K562 (cell line): Measurements from ENCODE around the gene ZDHHC18. TPM values are rescaled to one million over a fixed set of nuclear protein-coding genes. Genes with fewer than 3 reads are reported as not detected.

ENCODE experiments used
- ATAC-seq: fragments of 200-7000 bp; cut with Tn5 transposase; 3 replicates; pipeline ENCODE4 v1.9.1; 2020; ENCODE audit warnings: moderate library complexity
- BruUV-seq: library from RNA; stranded (reverse); fragments of 400-500 nt; replicated peaks from 2 replicates; lab custom pipeline; 2021; lab: Mats Ljungman, UMichigan
- CTCF ChIA-PET: fragments of 300-600 bp; formaldehyde crosslinking; extraction: SDS; loops from one replicate; lab custom pipeline; 2021; ENCODE audit warnings: low intra/inter-chr PET ratio; lab: Yijun Ruan, JAX
- POLR2A ChIA-PET: fragments of 300-600, 350-650 bp; sonication (Branson Sonifier 250); formaldehyde crosslinking; extraction: SDS; loops from one replicate; lab custom pipeline; 2021; ENCODE audit warnings: antibody characterized with exemption, inconsistent platforms; lab: Yijun Ruan, JAX
- DNase-seq, 4 experiments: peaks; one replicate each; pipeline versions ENCODE4 v3.0.0 to v3.0.0-alpha.2; 2011 to 2018; ENCODE audit warnings: low spot score in 3 of 4, mixed read lengths in 3 of 4; ENCODE audit errors: extremely low read depth in 1 of 4
- FAIRE-seq: peaks from 2 replicates; lab custom pipeline; 2011; peaks lifted over from hg19 to GRCh38; lab: Jason Lieb, UNC
- H2AFZ ChIP-seq: 2 replicates; pipeline ENCODE4 v1.6.0; 2011; ENCODE audit warnings: low read depth, low read length, control low read depth, inconsistent platforms
- H3K27ac ChIP-seq: fragments of 200-600 bp; 3 replicates; pipeline ENCODE4 v1.8.0; 2011; ENCODE audit warnings: low read depth, mild to moderate bottlenecking, control low read depth, inconsistent platforms, low read length, moderate library complexity, mixed read lengths; ENCODE audit errors: extremely low read depth
- H3K27me3 ChIP-seq, 2 experiments: fragments of 300-600 bp in 1 of 2; 2 replicates in 1 of 2; 3 replicates in 1 of 2; pipeline versions ENCODE4 v1.6.0 to v1.8.0; 2011; ENCODE audit warnings: inconsistent platforms in 2 of 2, low read length in 2 of 2, mild to moderate bottlenecking in 1 of 2, mixed read lengths in 1 of 2, moderate library complexity in 1 of 2; ENCODE audit not compliant: control insufficient read depth in 2 of 2, insufficient read depth in 2 of 2
- H3K36me3 ChIP-seq: fragments of 300-600 bp; 3 replicates; pipeline ENCODE4 v1.8.0; 2011; ENCODE audit warnings: mild to moderate bottlenecking, low read length, inconsistent platforms; ENCODE audit not compliant: control insufficient read depth, insufficient read depth
- H3K4me1 ChIP-seq, 2 experiments: fragments of 200-600 bp in 1 of 2; replicated peaks in 1 of 2; 2 replicates in 1 of 2; 3 replicates in 1 of 2; pipeline versions ENCODE4 v1.5.1 to v1.8.0; 2011; ENCODE audit warnings: inconsistent platforms in 2 of 2, low read length in 2 of 2, mild to moderate bottlenecking in 1 of 2, mixed read lengths in 1 of 2, moderate library complexity in 1 of 2; ENCODE audit not compliant: control insufficient read depth in 2 of 2, insufficient read depth in 2 of 2
- H3K4me2 ChIP-seq: 2 replicates; pipeline ENCODE4 v1.6.1; 2011; ENCODE audit warnings: low read length, control low read depth, inconsistent platforms, mixed read lengths; ENCODE audit not compliant: insufficient read depth
- H3K4me3 ChIP-seq: fragments of 200-600 bp; sonication (generic), shearing (Covaris generic); 2 replicates; pipeline ENCODE4 v1.5.1; 2016; ENCODE audit warnings: control low read depth, inconsistent platforms
- H3K79me2 ChIP-seq: fragments of 200-600 bp; 3 replicates; pipeline ENCODE4 v1.8.0; 2011; ENCODE audit warnings: low read length, inconsistent platforms; ENCODE audit not compliant: control insufficient read depth, insufficient read depth
- H3K9ac ChIP-seq, 2 experiments: 2 replicates each; pipeline versions ENCODE4 v1.6.0 to v1.6.1; 2011; ENCODE audit warnings: low read depth in 2 of 2, low read length in 2 of 2, control low read depth in 1 of 2, inconsistent platforms in 1 of 2, mild to moderate bottlenecking in 1 of 2, mixed read lengths in 1 of 2; ENCODE audit not compliant: insufficient read depth in 1 of 2
- H3K9me1 ChIP-seq: one replicate; pipeline ENCODE4 v1.6.0; 2011; ENCODE audit warnings: inconsistent platforms, mild to moderate bottlenecking, low read length, moderate library complexity; ENCODE audit not compliant: control insufficient read depth, insufficient read depth
- H3K9me3 ChIP-seq: replicated peaks from 2 replicates; pipeline ENCODE4 v1.5.1; 2011; ENCODE audit warnings: low read depth, low read length, inconsistent platforms; ENCODE audit not compliant: control insufficient read depth, insufficient read depth
- H4K20me1 ChIP-seq: replicated peaks from 2 replicates; pipeline ENCODE4 v1.6.1; 2011; ENCODE audit warnings: low read length, inconsistent platforms, mixed read lengths; ENCODE audit not compliant: control insufficient read depth, insufficient read depth
- ERF ChIP-seq: fragments of 450-650 bp; formaldehyde crosslinking; IDR thresholded peaks from 2 replicates; pipeline ENCODE4 v1.4.0; 2020; ENCODE audit warnings: mild to moderate bottlenecking, mixed read lengths
- FOXK2 ChIP-seq, 2 experiments: fragments of 450-650 bp; IDR thresholded peaks in 1 of 2; conservative IDR thresholded peaks in 1 of 2; 2 replicates each; pipeline ENCODE4 v1.6.1; 2016; ENCODE audit warnings: low read depth in 2 of 2, mild to moderate bottlenecking in 1 of 2
- RB1 ChIP-seq: fragments of 450-650 bp; IDR thresholded peaks from 2 replicates; pipeline ENCODE4 v1.6.1; 2017; ENCODE audit warnings: low read depth, mild to moderate bottlenecking
- RFX1 ChIP-seq: fragments of 450-650 bp; IDR thresholded peaks from 2 replicates; pipeline ENCODE4 v1.6.1; 2016; ENCODE audit warnings: mild to moderate bottlenecking, moderate library complexity
- ZNF57 ChIP-seq: fragments of 450-650 bp; formaldehyde crosslinking; IDR thresholded peaks from 2 replicates; pipeline ENCODE4 v1.4.0; 2020; ENCODE audit warnings: mild to moderate bottlenecking, moderate library complexity
- WGBS: fragments of 100-300 bp; shearing (Covaris generic); methylation state at CpG from one replicate; pipeline ENCODE4 v1.1.6; 2016; ENCODE audit warnings: low coverage, mixed read lengths; ENCODE audit not compliant: insufficient coverage; ENCODE audit errors: missing lambda C conversion rate; 5-methylcytosine and 5-hydroxymethylcytosine counted together
- in situ Hi-C: fragments of 300-500 bp; cut with MboI; formaldehyde crosslinking; loops from 4 replicates; pipeline ENCODE4 v1.15.0; 2018; ENCODE audit warnings: inconsistent platforms, mixed read lengths
- intact Hi-C: fragments of 100-400 bp; cut with micrococcal nuclease; formaldehyde crosslinking; loops from 2 replicates; pipeline ENCODE4 v1.14.2; 2022
- polyA plus RNA-seq, 8 experiments: library from polyadenylated mRNA; depleted of rRNA in 4 of 8; stranded (reverse) in 5 of 8; unstranded in 3 of 8; fragments of >200 nt; fragmentation: Nextera tagmentation in 2 of 8; fragmentation: Illumina TruSeq in 1 of 8; extraction: Ambion mirVana in 2 of 8; extraction: Trizol in 1 of 8; gene quantifications; 2 replicates each; pipeline versions ENCODE4 v1.2.1 to v1.2.3, GENCODE V29; 2011 to 2014; ENCODE audit warnings: inconsistent platforms in 1 of 8, missing spikeins in 1 of 8
- total RNA-seq, 7 experiments: library from RNA; depleted of rRNA in 6 of 7; stranded (reverse); fragments of >200 nt in 6 of 7; fragmentation: Illumina TruSeq in 2 of 7; extraction: Trizol in 2 of 7; gene quantifications; 2 replicates each; pipeline versions ENCODE4 v1.2.1 to v1.2.3, GENCODE V29; 2011 to 2021; ENCODE audit warnings: low replicate concordance in 1 of 7
- TF ChIP-seq, protein P1 (sequence below), 2 experiments: IDR thresholded peaks; 2 replicates each; pipeline ENCODE4 v1.6.1; 2011; ENCODE audit warnings: borderline replicate concordance in 1 of 2, control low read depth in 1 of 2, low read depth in 1 of 2, low read length in 1 of 2, mild to moderate bottlenecking in 1 of 2, mixed read lengths in 1 of 2, moderate library complexity in 1 of 2; ENCODE audit not compliant: insufficient read depth in 1 of 2, insufficient read length in 1 of 2, poor library complexity in 1 of 2, severe bottlenecking in 1 of 2; ENCODE audit errors: extremely low read depth in 1 of 2
- TF ChIP-seq, protein P2 (sequence below): fragments of 450-650 bp; formaldehyde crosslinking; conservative IDR thresholded peaks from 2 replicates; pipeline ENCODE4 v1.4.0; 2022; ENCODE audit warnings: mild to moderate bottlenecking, missing genetic modification characterization
- TF ChIP-seq, protein P3 (sequence below): sonication (generic); formaldehyde crosslinking; IDR thresholded peaks from 2 replicates; pipeline ENCODE4 v1.8.0; 2022; ENCODE audit warnings: missing genetic modification reagents, mild to moderate bottlenecking, borderline replicate concordance
- TF ChIP-seq, protein P4 (sequence below): fragments of 450-650 bp; formaldehyde crosslinking; IDR thresholded peaks from 2 replicates; pipeline ENCODE4 v1.4.0; 2022; ENCODE audit warnings: missing genetic modification characterization
- TF ChIP-seq, protein P5 (sequence below): sonication (generic); formaldehyde crosslinking; IDR thresholded peaks from 2 replicates; pipeline ENCODE4 v1.9.0; 2022; ENCODE audit warnings: mild to moderate bottlenecking, missing genetic modification reagents
- TF ChIP-seq, protein P6 (sequence below): fragments of 200-800 bp; sonication (Bioruptor generic); IDR thresholded peaks from 2 replicates; pipeline ENCODE4 v1.6.1; 2017; ENCODE audit warnings: missing genetic modification characterization, missing compliant biosample characterization

The ZDHHC18 gene
- total and polyA plus RNA-seq, 9 of the 15 experiments (the other 6 are each of a cell fraction or from before 2014, with no cell fraction given), result 0.42 to 35.6 (median 15.8) TPM

DNA sequence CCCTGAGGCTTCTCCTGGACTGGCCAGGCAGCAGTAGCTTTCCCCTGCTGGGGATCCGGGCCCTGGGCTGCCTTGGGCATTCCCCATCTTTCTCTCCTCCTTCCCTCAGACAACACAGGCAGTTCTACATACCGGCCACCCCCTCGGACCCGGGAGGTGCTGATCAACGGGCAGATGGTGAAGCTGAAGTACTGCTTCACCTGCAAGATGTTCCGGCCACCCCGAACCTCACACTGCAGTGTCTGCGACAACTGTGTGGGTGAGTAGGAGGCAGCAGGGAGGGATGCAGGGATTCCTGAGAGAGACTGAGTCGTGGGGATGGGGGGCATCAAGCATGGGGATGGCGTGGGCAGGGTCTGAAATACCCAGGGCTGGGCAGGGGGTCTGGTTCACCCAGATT, 22.0 kb downstream of the ZDHHC18 start:
- no peak for FAIRE-seq
- no peak overlapping the region for H3K27ac ChIP-seq
- TF ChIP-seq, protein P1, sequence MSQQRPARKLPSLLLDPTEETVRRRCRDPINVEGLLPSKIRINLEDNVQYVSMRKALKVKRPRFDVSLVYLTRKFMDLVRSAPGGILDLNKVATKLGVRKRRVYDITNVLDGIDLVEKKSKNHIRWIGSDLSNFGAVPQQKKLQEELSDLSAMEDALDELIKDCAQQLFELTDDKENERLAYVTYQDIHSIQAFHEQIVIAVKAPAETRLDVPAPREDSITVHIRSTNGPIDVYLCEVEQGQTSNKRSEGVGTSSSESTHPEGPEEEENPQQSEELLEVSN (IDR thresholded peaks at IDR 0.05; ENCODE audit: borderline replicate concordance in 1 of 2, extremely low read depth in 1 of 2, insufficient read depth in 1 of 2, insufficient read length in 1 of 2, low read depth in 1 of 2, low read length in 1 of 2, poor library complexity in 1 of 2, severe bottlenecking in 1 of 2), result no peak
- no peak for TF ChIP-seq RFX1
- no peak for TF ChIP-seq FOXK2 (conservative IDR thresholded peaks at IDR 0.05 in 1 of 2, IDR thresholded peaks at IDR 0.05 in 1 of 2; ENCODE audit: low read depth in 2 of 2)
- TF ChIP-seq, protein P2, sequence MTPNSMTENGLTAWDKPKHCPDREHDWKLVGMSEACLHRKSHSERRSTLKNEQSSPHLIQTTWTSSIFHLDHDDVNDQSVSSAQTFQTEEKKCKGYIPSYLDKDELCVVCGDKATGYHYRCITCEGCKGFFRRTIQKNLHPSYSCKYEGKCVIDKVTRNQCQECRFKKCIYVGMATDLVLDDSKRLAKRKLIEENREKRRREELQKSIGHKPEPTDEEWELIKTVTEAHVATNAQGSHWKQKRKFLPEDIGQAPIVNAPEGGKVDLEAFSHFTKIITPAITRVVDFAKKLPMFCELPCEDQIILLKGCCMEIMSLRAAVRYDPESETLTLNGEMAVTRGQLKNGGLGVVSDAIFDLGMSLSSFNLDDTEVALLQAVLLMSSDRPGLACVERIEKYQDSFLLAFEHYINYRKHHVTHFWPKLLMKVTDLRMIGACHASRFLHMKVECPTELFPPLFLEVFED (CRISPR knock-in tag), result no peak
- no peak for TF ChIP-seq ERF (CRISPR knock-in tag)
- TF ChIP-seq, protein P3, sequence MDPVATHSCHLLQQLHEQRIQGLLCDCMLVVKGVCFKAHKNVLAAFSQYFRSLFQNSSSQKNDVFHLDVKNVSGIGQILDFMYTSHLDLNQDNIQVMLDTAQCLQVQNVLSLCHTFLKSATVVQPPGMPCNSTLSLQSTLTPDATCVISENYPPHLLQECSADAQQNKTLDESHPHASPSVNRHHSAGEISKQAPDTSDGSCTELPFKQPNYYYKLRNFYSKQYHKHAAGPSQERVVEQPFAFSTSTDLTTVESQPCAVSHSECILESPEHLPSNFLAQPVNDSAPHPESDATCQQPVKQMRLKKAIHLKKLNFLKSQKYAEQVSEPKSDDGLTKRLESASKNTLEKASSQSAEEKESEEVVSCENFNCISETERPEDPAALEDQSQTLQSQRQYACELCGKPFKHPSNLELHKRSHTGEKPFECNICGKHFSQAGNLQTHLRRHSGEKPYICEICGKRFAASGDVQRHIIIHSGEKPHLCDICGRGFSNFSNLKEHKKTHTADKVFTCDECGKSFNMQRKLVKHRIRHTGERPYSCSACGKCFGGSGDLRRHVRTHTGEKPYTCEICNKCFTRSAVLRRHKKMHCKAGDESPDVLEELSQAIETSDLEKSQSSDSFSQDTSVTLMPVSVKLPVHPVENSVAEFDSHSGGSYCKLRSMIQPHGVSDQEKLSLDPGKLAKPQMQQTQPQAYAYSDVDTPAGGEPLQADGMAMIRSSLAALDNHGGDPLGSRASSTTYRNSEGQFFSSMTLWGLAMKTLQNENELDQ (CRISPR knock-in tag), result no peak
- TF ChIP-seq, protein P4, sequence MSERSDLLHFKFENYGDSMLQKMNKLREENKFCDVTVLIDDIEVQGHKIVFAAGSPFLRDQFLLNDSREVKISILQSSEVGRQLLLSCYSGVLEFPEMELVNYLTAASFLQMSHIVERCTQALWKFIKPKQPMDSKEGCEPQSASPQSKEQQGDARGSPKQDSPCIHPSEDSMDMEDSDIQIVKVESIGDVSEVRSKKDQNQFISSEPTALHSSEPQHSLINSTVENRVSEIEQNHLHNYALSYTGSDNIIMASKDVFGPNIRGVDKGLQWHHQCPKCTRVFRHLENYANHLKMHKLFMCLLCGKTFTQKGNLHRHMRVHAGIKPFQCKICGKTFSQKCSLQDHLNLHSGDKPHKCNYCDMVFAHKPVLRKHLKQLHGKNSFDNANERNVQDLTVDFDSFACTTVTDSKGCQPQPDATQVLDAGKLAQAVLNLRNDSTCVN, result no peak
- TF ChIP-seq, protein P5, sequence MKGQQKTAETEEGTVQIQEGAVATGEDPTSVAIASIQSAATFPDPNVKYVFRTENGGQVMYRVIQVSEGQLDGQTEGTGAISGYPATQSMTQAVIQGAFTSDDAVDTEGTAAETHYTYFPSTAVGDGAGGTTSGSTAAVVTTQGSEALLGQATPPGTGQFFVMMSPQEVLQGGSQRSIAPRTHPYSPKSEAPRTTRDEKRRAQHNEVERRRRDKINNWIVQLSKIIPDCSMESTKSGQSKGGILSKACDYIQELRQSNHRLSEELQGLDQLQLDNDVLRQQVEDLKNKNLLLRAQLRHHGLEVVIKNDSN (CRISPR knock-in tag), result no peak
- no peak for TF ChIP-seq RB1
- TF ChIP-seq, protein P6, sequence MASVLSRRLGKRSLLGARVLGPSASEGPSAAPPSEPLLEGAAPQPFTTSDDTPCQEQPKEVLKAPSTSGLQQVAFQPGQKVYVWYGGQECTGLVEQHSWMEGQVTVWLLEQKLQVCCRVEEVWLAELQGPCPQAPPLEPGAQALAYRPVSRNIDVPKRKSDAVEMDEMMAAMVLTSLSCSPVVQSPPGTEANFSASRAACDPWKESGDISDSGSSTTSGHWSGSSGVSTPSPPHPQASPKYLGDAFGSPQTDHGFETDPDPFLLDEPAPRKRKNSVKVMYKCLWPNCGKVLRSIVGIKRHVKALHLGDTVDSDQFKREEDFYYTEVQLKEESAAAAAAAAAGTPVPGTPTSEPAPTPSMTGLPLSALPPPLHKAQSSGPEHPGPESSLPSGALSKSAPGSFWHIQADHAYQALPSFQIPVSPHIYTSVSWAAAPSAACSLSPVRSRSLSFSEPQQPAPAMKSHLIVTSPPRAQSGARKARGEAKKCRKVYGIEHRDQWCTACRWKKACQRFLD (CRISPR knock-in tag), result no peak
- no peak for TF ChIP-seq ZNF57

More for the DNA sequence above, 22.0 kb downstream of the ZDHHC18 start:
- Histone ChIP-seq H3K4me1 (peaks cover 0 to 3% of the 10 kb centered on the region in 2 experiments; a peak in 2 of 5 replicates), H3K9me1 (peaks cover 1% of the 10 kb centered on the region), H3K9me3 (no peaks in the 10 kb centered on the region), H3K4me3 (no peak overlapping the region), H2AFZ (no peak overlapping the region), H3K4me2 (no peak overlapping the region), H3K36me3 (peaks cover 75% of the 10 kb centered on the region; the same call in 2 of the 3 replicates), H4K20me1 (peaks cover 13% of the 10 kb centered on the region), H3K79me2 (no peaks in the 10 kb centered on the region), H3K9ac (no peak overlapping the region), H3K27me3 (no peaks in the 10 kb centered on the region)
- DNase-seq, result no peak
- ATAC-seq, result no peak
- ChIA-PET POLR2A (interaction anchor here (0.7 to 3.2 kb wide), 4 partner anchors 10 to 38 kb away, joined by 3 to 16 read pairs (median 8); no protein-coding TSS in a partner anchor), CTCF (no interaction called here)
- no TSS peak for BruUV-seq
- 89% methylated on average over 9 of the region's 10 CpGs for WGBS
- intact Hi-C loops, result no loop called here
- in situ Hi-C loops, result no loop called here
